ENCODE results near the gene APBA1.
"Not testable (repeated sequence)": the region's sequence is repeated elsewhere in the genome, so short reads cannot be mapped to it uniquely, and the experiment has no call there.

Gene APBA1

GRCh38 chr9:69603656-69604055 is 68.5 kb downstream of the APBA1 start:
- no peak for DNase-seq

GRCh38 chr9:69602773-69603172 is 69.4 kb downstream of the APBA1 start:
- no peak for DNase-seq

GRCh38 chr9:69601698-69602097 is 70.5 kb downstream of the APBA1 start:
- no peak for DNase-seq

GRCh38 chr9:69600314-69601047 is 71.7 kb downstream of the APBA1 start:
- DNase-seq = no peak

- no peak for DNase-seq
These were observed 72.8 kb downstream of the APBA1 start for GRCh38 chr9:69599232-69599971.

- not testable (repeated sequence) for DNase-seq
These were observed 75.3 kb downstream of the APBA1 start for GRCh38 chr9:69596906-69597305.

GRCh38 chr9:69594180-69594579 is 78.0 kb downstream of the APBA1 start:
- no peak for DNase-seq

- no peak for DNase-seq
These were observed 78.4 kb downstream of the APBA1 start for GRCh38 chr9:69593756-69594155.

GRCh38 chr9:69593301-69593700 is 78.9 kb downstream of the APBA1 start:
- DNase-seq = no peak

GRCh38 chr9:69590266-69590665 is 81.9 kb downstream of the APBA1 start:
- DNase-seq = no peak

GRCh38 chr9:69589156-69589555 is 83.0 kb downstream of the APBA1 start:
- DNase-seq = no peak

- no peak for DNase-seq
These were observed 86.6 kb downstream of the APBA1 start for GRCh38 chr9:69585571-69585970.

GRCh38 chr9:69584759-69585158 is 87.4 kb downstream of the APBA1 start:
- DNase-seq = no peak

- DNase-seq = no peak
These were observed 88.4 kb downstream of the APBA1 start for GRCh38 chr9:69583645-69584234.

- DNase-seq = no peak
These were observed 89.5 kb downstream of the APBA1 start for GRCh38 chr9:69582544-69583297.

- no peak for DNase-seq
These were observed 90.2 kb downstream of the APBA1 start for GRCh38 chr9:69582018-69582417.

GRCh38 chr9:69580582-69581214 is 91.5 kb downstream of the APBA1 start:
- DNase-seq = no peak

- no peak for DNase-seq
These were observed 92.2 kb downstream of the APBA1 start for GRCh38 chr9:69579760-69580581.

- no peak for DNase-seq
These were observed 93.0 kb downstream of the APBA1 start for GRCh38 chr9:69579032-69579758.

- no peak for DNase-seq
These were observed 94.1 kb downstream of the APBA1 start for GRCh38 chr9:69578026-69578425.

- DNase-seq = no peak
These were observed 95.0 kb downstream of the APBA1 start for GRCh38 chr9:69577123-69577522.
